GM18507 (cell line): ENCODE measurements around the gene PTPRE.

ENCODE experiments used
- DNase-seq: peaks from one replicate; pipeline ENCODE4 v3.0.0; 2011; ENCODE audit warnings: low read depth; ENCODE audit not compliant: insufficient read length; ENCODE audit errors: extremely low spot score
- FAIRE-seq: peaks from 2 replicates; lab custom pipeline; 2011; peaks lifted over from hg19 to GRCh38; lab: Jason Lieb, UNC

PTPRE gene

GRCh38 chr10:127943336-127943910 is 36.5 kb downstream of the PTPRE start:
- DNase-seq (no peak), FAIRE-seq (no peak)

GRCh38 chr10:127944256-127944655 is 37.4 kb downstream of the PTPRE start:
- no peak for DNase-seq
- no peak for FAIRE-seq

GRCh38 chr10:127945341-127945758 is 38.4 kb downstream of the PTPRE start:
- DNase-seq = no peak
- no peak for FAIRE-seq

- DNase-seq (no peak), FAIRE-seq (no peak)
Observed at GRCh38 chr10:127945948-127946711, 39.2 kb downstream of the PTPRE start.

- no peak for DNase-seq
- no peak for FAIRE-seq
Observed at GRCh38 chr10:127947211-127947610, 40.3 kb downstream of the PTPRE start.

GRCh38 chr10:127948791-127949190 is 41.9 kb downstream of the PTPRE start:
- no peak for FAIRE-seq

GRCh38 chr10:127949831-127950230 is 42.9 kb downstream of the PTPRE start:
- DNase-seq (no peak), FAIRE-seq (no peak)

More at GRCh38 chr10:127948791-127949190, 41.9 kb downstream of the PTPRE start:
- no peak for DNase-seq

GRCh38 chr10:127951861-127952574 is 45.1 kb downstream of the PTPRE start:
- no peak for DNase-seq
- FAIRE-seq = no peak

GRCh38 chr10:127952575-127952869 is 45.6 kb downstream of the PTPRE start:
- no peak for DNase-seq
- no peak for FAIRE-seq

GRCh38 chr10:127952918-127953317 is 46.0 kb downstream of the PTPRE start:
- DNase-seq (no peak), FAIRE-seq (no peak)

- FAIRE-seq = no peak
- DNase-seq = no peak
Observed at GRCh38 chr10:127953876-127954275, 47.0 kb downstream of the PTPRE start.

GRCh38 chr10:127959428-127959827 is 52.5 kb downstream of the PTPRE start:
- DNase-seq (no peak), FAIRE-seq (no peak)

- DNase-seq = no peak
- FAIRE-seq = no peak
Observed at GRCh38 chr10:127961071-127961470, 54.2 kb downstream of the PTPRE start.

GRCh38 chr10:127962205-127962604 is 55.3 kb downstream of the PTPRE start:
- no peak for FAIRE-seq
- DNase-seq = no peak

GRCh38 chr10:127963136-127963535 is 56.2 kb downstream of the PTPRE start:
- no peak for DNase-seq
- FAIRE-seq = no peak

GRCh38 chr10:127964621-127965020 is 57.7 kb downstream of the PTPRE start:
- DNase-seq = no peak
- no peak for FAIRE-seq

- FAIRE-seq (no peak), DNase-seq (no peak)
Observed at GRCh38 chr10:127966875-127967274, 60.0 kb downstream of the PTPRE start.

- no peak for FAIRE-seq
- no peak for DNase-seq
Observed at GRCh38 chr10:127968027-127968441, 61.1 kb downstream of the PTPRE start.

GRCh38 chr10:127968659-127969058 is 61.8 kb downstream of the PTPRE start:
- no peak for FAIRE-seq
- no peak for DNase-seq

- no peak for FAIRE-seq
- no peak for DNase-seq
Observed at GRCh38 chr10:127971101-127971946, 64.4 kb downstream of the PTPRE start.
